ENCODE data around the gene CCL2. TPM values are rescaled to one million over a fixed set of nuclear protein-coding genes. Genes with fewer than 3 reads are reported as not detected.

The CCL2 gene
- total and polyA plus RNA-seq, 2 experiments from 2014 or later, result 1.5 to 18.5 TPM

DNA sequence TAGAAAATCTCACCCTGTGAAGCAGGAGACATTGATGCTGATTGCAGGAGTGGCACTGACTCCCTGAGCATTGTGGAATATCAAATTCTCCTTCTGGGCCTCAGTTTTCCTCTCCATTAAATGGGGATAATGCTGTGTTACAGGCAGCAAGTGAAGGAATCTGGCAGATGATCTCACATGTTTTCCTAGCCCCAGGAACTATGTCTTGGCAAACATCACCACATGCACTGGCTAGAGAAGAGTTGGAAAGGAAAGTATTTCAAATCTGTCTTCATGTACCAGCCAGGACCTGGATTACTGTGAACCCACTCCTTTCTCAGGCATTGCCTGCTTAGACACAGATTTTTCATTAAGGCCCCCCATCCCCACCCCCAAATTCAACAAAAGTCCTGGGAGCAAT lies 50.5 kb downstream of the CCL2 start:
- Histone ChIP-seq H3K4me1 (ENCODE audit: insufficient read depth) (no peaks in the 10 kb centered on the region), H3K79me2 (replicated peaks; ENCODE audit: insufficient read depth) (no peaks in the 10 kb centered on the region), H4K20me1 (replicated peaks; ENCODE audit: insufficient read depth) (no peaks in the 10 kb centered on the region), H3K27me3 (ENCODE audit: insufficient read depth) (no peaks in the 10 kb centered on the region), H3K9me2 (ENCODE audit: insufficient read depth) (no peaks in the 10 kb centered on the region), H3K36me3 (ENCODE audit: insufficient read depth) (no peaks in the 10 kb centered on the region), H2AFZ (no peak overlapping the region), H3F3A (replicated peaks; ENCODE audit: low read depth) (no peaks in the 10 kb centered on the region), H3K27ac (ENCODE audit: low read depth) (no peak overlapping the region), H3K4me2 (no peak overlapping the region), H3K4me3 (no peak overlapping the region)
- DNase-seq (ENCODE audit: low spot score) (no peak), ATAC-seq (no peak)
- H3K9me3 Mint-ChIP-seq, result no peaks in the 10 kb centered on the region
- no peak overlapping the region for H3K4me3 Mint-ChIP-seq
- H3K4me1 Mint-ChIP-seq, result no peaks in the 10 kb centered on the region
- no peak overlapping the region for H3K27ac Mint-ChIP-seq
- H3K36me3 Mint-ChIP-seq (ENCODE audit: low read depth), result no peaks in the 10 kb centered on the region
- no peaks in the 10 kb centered on the region for H3K27me3 Mint-ChIP-seq (ENCODE audit: insufficient read depth, low read depth, poor library complexity)
- TF ChIP-seq JUNB (IDR thresholded peaks at IDR 0.05; ENCODE audit: unreplicated experiment) (no peak), ZNF331 (CRISPR knock-in tag; IDR thresholded peaks at IDR 0.05; ENCODE audit: low read depth) (no peak), STAT1 (IDR thresholded peaks at IDR 0.05; ENCODE audit: unreplicated experiment) (no peak), EZH2 (IDR thresholded peaks at IDR 0.05; ENCODE audit: low read depth, unreplicated experiment) (no peak), EZH2phosphoT487 (IDR thresholded peaks at IDR 0.05; ENCODE audit: unreplicated experiment) (no peak), POLR2AphosphoS5 (IDR thresholded peaks at IDR 0.05; ENCODE audit: low read depth) (no peak), NANOG (IDR thresholded peaks at IDR 0.05; ENCODE audit: borderline replicate concordance) (no peak), ZNF462 (CRISPR knock-in tag; IDR thresholded peaks at IDR 0.05) (no peak), ZNF114 (CRISPR knock-in tag; IDR thresholded peaks at IDR 0.05) (no peak), CTCF (conservative IDR thresholded peaks at IDR 0.05; ENCODE audit: low read depth in 2 of 2) (no peak), CREB1 (CRISPR knock-in tag; IDR thresholded peaks at IDR 0.05; ENCODE audit: low read depth) (no peak)
- TF ChIP-seq, protein P1, sequence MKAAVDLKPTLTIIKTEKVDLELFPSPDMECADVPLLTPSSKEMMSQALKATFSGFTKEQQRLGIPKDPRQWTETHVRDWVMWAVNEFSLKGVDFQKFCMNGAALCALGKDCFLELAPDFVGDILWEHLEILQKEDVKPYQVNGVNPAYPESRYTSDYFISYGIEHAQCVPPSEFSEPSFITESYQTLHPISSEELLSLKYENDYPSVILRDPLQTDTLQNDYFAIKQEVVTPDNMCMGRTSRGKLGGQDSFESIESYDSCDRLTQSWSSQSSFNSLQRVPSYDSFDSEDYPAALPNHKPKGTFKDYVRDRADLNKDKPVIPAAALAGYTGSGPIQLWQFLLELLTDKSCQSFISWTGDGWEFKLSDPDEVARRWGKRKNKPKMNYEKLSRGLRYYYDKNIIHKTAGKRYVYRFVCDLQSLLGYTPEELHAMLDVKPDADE (IDR thresholded peaks at IDR 0.05), result no peak

Data from GM23338 (cell line).